ENCODE data around the gene SLC24A1. TPM values are rescaled to one million over a fixed set of nuclear protein-coding genes. Genes with fewer than 3 reads are reported as not detected.

SLC24A1 gene
- total and polyA plus RNA-seq, 2 of the 13 experiments (the other 11 are each of a cell fraction or from before 2014, with no cell fraction given) = 5.9 to 8.3 TPM

DNA sequence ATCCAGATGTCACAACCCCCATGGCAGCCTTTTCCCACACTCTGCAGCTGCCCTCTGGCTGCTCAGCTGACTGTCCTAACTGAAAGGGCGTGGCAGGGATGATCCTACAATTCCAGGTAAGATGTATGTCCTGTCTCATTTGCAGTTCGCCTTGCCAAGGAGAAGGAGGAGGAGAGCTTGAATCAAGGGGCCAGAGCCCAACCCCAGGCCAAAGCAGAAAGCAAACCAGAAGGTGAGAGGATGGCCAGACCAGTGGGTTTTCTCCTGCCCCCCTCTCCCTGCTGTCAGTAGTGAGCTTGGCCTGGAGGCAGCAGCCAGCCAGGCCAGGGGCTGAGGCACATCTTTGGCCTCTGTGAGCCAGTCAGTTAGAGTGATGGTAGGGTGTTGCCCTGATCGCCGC is 22.5 kb downstream of the SLC24A1 start (continued):
- TF ChIP-seq THYN1 (CRISPR knock-in tag; IDR thresholded peaks at IDR 0.05; ENCODE audit: borderline replicate concordance, low read depth) (no peak), BCL6 (CRISPR knock-in tag; IDR thresholded peaks at IDR 0.05) (no peak)

DNA sequence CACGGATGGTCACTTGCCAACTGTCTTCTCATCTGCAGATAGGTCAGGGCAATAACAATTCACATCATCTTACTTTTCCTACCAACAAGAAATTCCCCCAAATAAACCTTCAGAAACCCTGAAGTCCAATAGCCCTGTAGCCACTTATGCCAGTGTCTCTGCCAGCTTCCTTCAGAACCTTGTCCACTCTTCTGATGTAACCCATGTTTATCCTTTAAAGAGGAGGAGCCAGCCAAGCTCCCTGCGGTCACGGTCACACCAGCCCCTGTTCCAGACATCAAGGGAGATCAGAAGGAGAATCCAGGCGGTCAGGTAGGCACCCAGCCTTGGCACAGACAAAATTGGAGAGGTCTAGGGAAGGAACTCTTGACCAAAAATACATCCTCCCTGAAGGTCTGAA is 23.7 kb downstream of the SLC24A1 start:
- in situ Hi-C loops (cut with HindIII; ENCODE audit: extremely low pct_ligation_motif_present, low pct_unique_long_range_greater_than_20kb) (loop anchor here (25.0 kb wide), 1 partner anchor 217 kb away; the partner anchor contains the start of gene RAB11A), intact Hi-C loops (cut with micrococcal nuclease; ENCODE audit: unreplicated experiment) (no loop called here)
- Histone ChIP-seq H2AFZ (ENCODE audit: low read length) (no peak overlapping the region), H3K4me1 (ENCODE audit: insufficient read depth, low read length) (no peaks in the 10 kb centered on the region), H3K36me3 (replicated peaks in 1 of 2; ENCODE audit: control insufficient read depth in 1 of 2, insufficient read depth in 2 of 2, low read length in 2 of 2) (peaks cover 0 to 3% of the 10 kb centered on the region in 2 experiments; a peak in 2 of 5 replicates), H3K9ac (ENCODE audit: insufficient read depth, low read depth, low read length) (no peak overlapping the region), H3K4me2 (ENCODE audit: low read depth, low read length) (no peak overlapping the region), H3K9me3 (ENCODE audit: low read length) (no peaks in the 10 kb centered on the region), H3K27me3 (ENCODE audit: control insufficient read depth in 1 of 2, insufficient read depth in 2 of 2, low read length in 2 of 2) (no peaks in the 10 kb centered on the region; a peak in 1 of 5 replicates), H3K79me2 (ENCODE audit: insufficient read depth, low read length) (no peaks in the 10 kb centered on the region), H3K27ac (ENCODE audit: extremely low read length, insufficient read depth, low read length) (no peak overlapping the region), H4K20me1 (ENCODE audit: insufficient read depth, low read length) (no peaks in the 10 kb centered on the region), H3K4me3 (replicated peaks in 1 of 3; ENCODE audit: insufficient read depth in 1 of 3, low read depth in 2 of 3, low read length in 3 of 3) (no peak overlapping the region)
- 86% methylated on average over 4 of the region's 4 CpGs for WGBS (ENCODE audit: low lambda C conversion rate)
- no peak for DNase-seq (ENCODE audit: low spot score)
- POLR2A ChIA-PET = no interaction called here
- TF ChIP-seq ZNF747 (CRISPR knock-in tag; IDR thresholded peaks at IDR 0.05; ENCODE audit: borderline replicate concordance) = no peak
- no peak for TF ChIP-seq HNRNPLL (IDR thresholded peaks at IDR 0.05; ENCODE audit: low read depth, low read length, poor library complexity, severe bottlenecking)
- TF ChIP-seq PCBP2 (optimal IDR thresholded peaks at IDR 0.05; ENCODE audit: low read depth, low read length, poor library complexity, severe bottlenecking) = no peak
- no TSS peak for BruUV-seq (replicated peaks)
- no peak for FAIRE-seq
- no peak for ATAC-seq
- CTCF ChIA-PET (ENCODE audit: low intra/inter-chr PET ratio, low total read pairs) = no interaction called here

DNA sequence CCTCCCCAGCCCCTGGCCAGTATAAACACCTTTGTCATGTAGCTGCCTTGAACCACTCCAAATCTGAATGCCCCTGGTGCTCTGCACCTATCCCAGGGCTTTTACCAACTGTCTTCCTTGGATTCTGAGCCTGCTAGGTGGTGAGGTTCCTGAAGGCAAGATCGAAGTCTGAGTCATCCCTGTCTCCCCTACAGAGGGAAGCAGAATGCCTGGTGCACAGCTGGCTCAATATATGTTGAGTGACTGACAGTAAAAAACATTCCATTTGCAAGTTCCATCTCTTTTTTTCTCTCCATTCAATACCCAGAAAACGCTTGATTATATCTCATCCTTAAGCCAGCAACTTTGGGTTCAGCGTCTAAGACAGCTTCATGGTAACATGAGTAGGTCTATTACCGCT is 24.7 kb downstream of the SLC24A1 start:
- Histone ChIP-seq H3K4me2 (ENCODE audit: low read depth, low read length) (no peak overlapping the region), H3K27ac (ENCODE audit: extremely low read length, insufficient read depth, low read length) (no peak overlapping the region), H3K9ac (ENCODE audit: insufficient read depth, low read depth, low read length) (no peak overlapping the region), H2AFZ (ENCODE audit: low read length) (no peak overlapping the region), H4K20me1 (ENCODE audit: insufficient read depth, low read length) (no peaks in the 10 kb centered on the region), H3K36me3 (replicated peaks in 1 of 2; ENCODE audit: control insufficient read depth in 1 of 2, insufficient read depth in 2 of 2, low read length in 2 of 2) (peaks cover 0 to 5% of the 10 kb centered on the region in 2 experiments; a peak in 2 of 5 replicates), H3K27me3 (ENCODE audit: control insufficient read depth in 1 of 2, insufficient read depth in 2 of 2, low read length in 2 of 2) (no peaks in the 10 kb centered on the region; a peak in 1 of 5 replicates), H3K79me2 (ENCODE audit: insufficient read depth, low read length) (no peaks in the 10 kb centered on the region), H3K9me3 (ENCODE audit: low read length) (no peaks in the 10 kb centered on the region), H3K4me3 (replicated peaks in 1 of 3; ENCODE audit: insufficient read depth in 1 of 3, low read depth in 2 of 3, low read length in 3 of 3) (no peak overlapping the region), H3K4me1 (ENCODE audit: insufficient read depth, low read length) (no peaks in the 10 kb centered on the region)
- WGBS (ENCODE audit: low lambda C conversion rate) = 90% methylated on average over 4 of the region's 4 CpGs
- CTCF ChIA-PET (ENCODE audit: low intra/inter-chr PET ratio, low total read pairs) = no interaction called here
- intact Hi-C loops (cut with micrococcal nuclease; ENCODE audit: unreplicated experiment) = no loop called here
- no peak for FAIRE-seq
- BruUV-seq (replicated peaks) = no TSS peak
- in situ Hi-C loops (cut with HindIII; ENCODE audit: extremely low pct_ligation_motif_present, low pct_unique_long_range_greater_than_20kb) = loop anchor here (25.0 kb wide), 1 partner anchor 216 kb away; the partner anchor contains the start of gene RAB11A
- ATAC-seq = no peak
- DNase-seq (ENCODE audit: low spot score) = no peak
- POLR2A ChIA-PET = no interaction called here
- TF ChIP-seq, protein P1, sequence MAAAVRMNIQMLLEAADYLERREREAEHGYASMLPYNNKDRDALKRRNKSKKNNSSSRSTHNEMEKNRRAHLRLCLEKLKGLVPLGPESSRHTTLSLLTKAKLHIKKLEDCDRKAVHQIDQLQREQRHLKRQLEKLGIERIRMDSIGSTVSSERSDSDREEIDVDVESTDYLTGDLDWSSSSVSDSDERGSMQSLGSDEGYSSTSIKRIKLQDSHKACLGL (CRISPR knock-in tag; IDR thresholded peaks at IDR 0.05) = no peak
- TF ChIP-seq SSRP1 (CRISPR knock-in tag; IDR thresholded peaks at IDR 0.05) (no peak), ZNF329 (CRISPR knock-in tag; IDR thresholded peaks at IDR 0.05; ENCODE audit: low read depth) (no peak), ZNF256 (CRISPR knock-in tag; conservative IDR thresholded peaks at IDR 0.05) (no peak), MLLT10 (CRISPR knock-in tag; IDR thresholded peaks at IDR 0.05) (no peak), TAF1 (CRISPR knock-in tag; IDR thresholded peaks at IDR 0.05) (no peak), MTF1 (CRISPR knock-in tag; IDR thresholded peaks at IDR 0.05) (no peak), HNRNPLL (IDR thresholded peaks at IDR 0.05; ENCODE audit: low read depth, low read length, poor library complexity, severe bottlenecking) (no peak), ELF4 (CRISPR knock-in tag; IDR thresholded peaks at IDR 0.05; ENCODE audit: borderline replicate concordance) (no peak), ZSCAN30 (CRISPR knock-in tag; IDR thresholded peaks at IDR 0.05) (no peak), XBP1 (CRISPR knock-in tag; IDR thresholded peaks at IDR 0.05) (no peak)
- TF ChIP-seq, protein P2, sequence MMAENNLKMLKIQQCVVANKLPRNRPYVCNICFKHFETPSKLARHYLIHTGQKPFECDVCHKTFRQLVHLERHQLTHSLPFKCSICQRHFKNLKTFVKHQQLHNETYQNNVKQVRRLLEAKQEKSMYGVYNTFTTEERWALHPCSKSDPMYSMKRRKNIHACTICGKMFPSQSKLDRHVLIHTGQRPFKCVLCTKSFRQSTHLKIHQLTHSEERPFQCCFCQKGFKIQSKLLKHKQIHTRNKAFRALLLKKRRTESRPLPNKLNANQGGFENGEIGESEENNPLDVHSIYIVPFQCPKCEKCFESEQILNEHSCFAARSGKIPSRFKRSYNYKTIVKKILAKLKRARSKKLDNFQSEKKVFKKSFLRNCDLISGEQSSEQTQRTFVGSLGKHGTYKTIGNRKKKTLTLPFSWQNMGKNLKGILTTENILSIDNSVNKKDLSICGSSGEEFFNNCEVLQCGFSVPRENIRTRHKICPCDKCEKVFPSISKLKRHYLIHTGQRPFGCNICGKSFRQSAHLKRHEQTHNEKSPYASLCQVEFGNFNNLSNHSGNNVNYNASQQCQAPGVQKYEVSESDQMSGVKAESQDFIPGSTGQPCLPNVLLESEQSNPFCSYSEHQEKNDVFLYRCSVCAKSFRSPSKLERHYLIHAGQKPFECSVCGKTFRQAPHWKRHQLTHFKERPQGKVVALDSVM (CRISPR knock-in tag; IDR thresholded peaks at IDR 0.05) = no peak
